GM12878 (cell line): Measurements from ENCODE around the gene CCL7. TPM values are rescaled to one million over a fixed set of nuclear protein-coding genes. Genes with fewer than 3 reads are reported as not detected.

ENCODE experiments used
- ATAC-seq: fragments of 200-7000 bp; cut with Tn5 transposase; 3 replicates; pipeline ENCODE4 v1.9.1; 2020; ENCODE audit warnings: mild to moderate bottlenecking, moderate library complexity
- BruUV-seq: library from RNA; stranded (reverse); fragments of 400-500 nt; replicated peaks from 2 replicates; lab custom pipeline; 2021; lab: Mats Ljungman, UMichigan
- CTCF ChIA-PET: fragments of 300-600 bp; sonication (Branson Sonifier 250); formaldehyde crosslinking; extraction: SDS; loops from one replicate; lab custom pipeline; 2021; ENCODE audit warnings: inconsistent platforms; lab: Yijun Ruan, JAX
- POLR2A ChIA-PET: fragments of 350-600 bp; formaldehyde crosslinking; extraction: SDS; loops from one replicate; lab custom pipeline; 2021; ENCODE audit warnings: inconsistent platforms; lab: Charles Lee
- RAD21 ChIA-PET: fragments of 300-600 bp; sonication (Branson Sonifier 250); formaldehyde crosslinking; loops from one replicate; lab custom pipeline; 2023; ENCODE audit warnings: antibody characterized with exemption; ENCODE audit not compliant: unreplicated experiment; lab: Charles Lee
- SMC1A ChIA-PET: fragments of 300-600 bp; sonication (Branson Sonifier 250); formaldehyde crosslinking; loops from one replicate; lab custom pipeline; 2023; ENCODE audit not compliant: unreplicated experiment, uncharacterized antibody; lab: Charles Lee
- DNase-seq: peaks from one replicate; pipeline ENCODE4 v3.0.0-alpha.2; 2011; ENCODE audit warnings: low read depth, low spot score
- FAIRE-seq: peaks from 3 replicates; lab custom pipeline; 2011; peaks lifted over from hg19 to GRCh38; lab: Jason Lieb, UNC
- H2AFZ ChIP-seq: 2 replicates; pipeline ENCODE4 v1.6.0; 2011; ENCODE audit warnings: low read depth, low read length, control low read depth; ENCODE audit not compliant: control insufficient read depth
- H3K27ac ChIP-seq: 2 replicates; pipeline ENCODE4 v1.5.1; 2011; ENCODE audit warnings: control low read depth; ENCODE audit not compliant: control insufficient read depth, insufficient read depth
- H3K27me3 ChIP-seq, 2 experiments: replicated peaks in 1 of 2; 2 replicates each; pipeline versions ENCODE4 v1.6.0 to v1.6.1; 2011; ENCODE audit warnings: low read length in 1 of 2; ENCODE audit not compliant: control insufficient read depth in 2 of 2, insufficient read depth in 2 of 2
- H3K36me3 ChIP-seq, 2 experiments: 2 replicates each; pipeline ENCODE4 v1.5.1; 2011; ENCODE audit warnings: low read length in 1 of 2; ENCODE audit not compliant: control insufficient read depth in 2 of 2, insufficient read depth in 2 of 2
- H3K4me1 ChIP-seq: 2 replicates; pipeline ENCODE4 v1.6.1; 2011; ENCODE audit warnings: mild to moderate bottlenecking, low read length, moderate library complexity, mixed read lengths; ENCODE audit not compliant: control insufficient read depth, insufficient read depth
- H3K4me2 ChIP-seq: 2 replicates; pipeline ENCODE4 v1.6.0; 2011; ENCODE audit warnings: control low read depth; ENCODE audit not compliant: control insufficient read depth, insufficient read depth
- H3K4me3 ChIP-seq: fragments of 200-600 bp; sonication (generic); 2 replicates; pipeline ENCODE4 v1.5.1; 2016
- H3K79me2 ChIP-seq: 2 replicates; pipeline ENCODE4 v1.6.0; 2011; ENCODE audit warnings: low read length; ENCODE audit not compliant: control insufficient read depth, insufficient read depth
- H3K9ac ChIP-seq: 2 replicates; pipeline ENCODE4 v1.8.0; 2011; ENCODE audit warnings: low read length, control low read depth, mixed read lengths; ENCODE audit not compliant: control insufficient read depth, insufficient read depth
- H3K9me3 ChIP-seq: replicated peaks from 3 replicates; pipeline ENCODE4 v1.5.1; 2011; ENCODE audit warnings: mild to moderate bottlenecking, low read length; ENCODE audit not compliant: control insufficient read depth, insufficient read depth
- H4K20me1 ChIP-seq: 2 replicates; pipeline ENCODE4 v1.6.0; 2011; ENCODE audit not compliant: control insufficient read depth, insufficient read depth
- BRCA1 ChIP-seq: IDR thresholded peaks from 2 replicates; pipeline ENCODE4 v1.6.1; 2011; ENCODE audit warnings: low read depth, low read length, improper control_type of control experiment
- CBFB ChIP-seq: IDR thresholded peaks from 2 replicates; pipeline ENCODE4 v1.6.1; 2016; ENCODE audit warnings: antibody characterized with exemption, low read depth
- CBX5 ChIP-seq: sonication (generic); IDR thresholded peaks from 2 replicates; pipeline ENCODE4 v1.6.1; 2016; ENCODE audit warnings: low read depth, moderate library complexity, mild to moderate bottlenecking, inconsistent platforms
- HDAC6 ChIP-seq: fragments of 200-600 bp; sonication (generic); IDR thresholded peaks from one replicate; pipeline ENCODE4 v1.8.0; 2017; ENCODE audit warnings: antibody characterized with exemption; ENCODE audit not compliant: unreplicated experiment
- IKZF2 ChIP-seq, 2 experiments: fragments of 450-650 bp; IDR thresholded peaks; 2 replicates each; pipeline ENCODE4 v1.6.1; 2017; ENCODE audit warnings: mild to moderate bottlenecking in 2 of 2, moderate library complexity in 2 of 2
- IRF4 ChIP-seq: IDR thresholded peaks from 2 replicates; pipeline ENCODE4 v1.6.1; 2011; ENCODE audit warnings: low read depth, low read length
- KLF5 ChIP-seq: fragments of 450-650 bp; IDR thresholded peaks from 2 replicates; pipeline ENCODE4 v1.6.1; 2014; ENCODE audit warnings: mild to moderate bottlenecking; ENCODE audit not compliant: partially characterized antibody
- MAX ChIP-seq: IDR thresholded peaks from 2 replicates; pipeline ENCODE4 v1.6.1; 2012; ENCODE audit warnings: low read depth, low read length, improper control_type of control experiment
- NR2F1 ChIP-seq: fragments of 450-650 bp; conservative IDR thresholded peaks from 2 replicates; pipeline ENCODE4 v1.6.1; 2017; ENCODE audit warnings: mild to moderate bottlenecking
- PRDM15 ChIP-seq: fragments of 450-650 bp; formaldehyde crosslinking; IDR thresholded peaks from 2 replicates; pipeline ENCODE4 v1.4.0; 2020; ENCODE audit warnings: mild to moderate bottlenecking, moderate library complexity
- RAD51 ChIP-seq: fragments of 450-650 bp; IDR thresholded peaks from 2 replicates; pipeline ENCODE4 v1.6.1; 2016; ENCODE audit warnings: moderate library complexity, mild to moderate bottlenecking, inconsistent platforms
- RELA ChIP-seq: fragments of 450-650 bp; IDR thresholded peaks from 2 replicates; pipeline ENCODE4 v1.8.0; 2014; ENCODE audit warnings: borderline replicate concordance; ENCODE audit not compliant: partially characterized antibody
- RELB ChIP-seq: fragments of 450-650 bp; IDR thresholded peaks from 2 replicates; pipeline ENCODE4 v1.6.1; 2017; ENCODE audit warnings: low read depth, mild to moderate bottlenecking, moderate library complexity
- RUNX3 ChIP-seq: IDR thresholded peaks from 2 replicates; pipeline ENCODE4 v1.6.1; 2012; ENCODE audit warnings: low read length, inconsistent platforms
- SMC3 ChIP-seq: IDR thresholded peaks from 2 replicates; pipeline ENCODE4 v1.6.1; 2011; ENCODE audit warnings: low read length, improper control_type of control experiment, borderline replicate concordance
- SRF ChIP-seq, 2 experiments: IDR thresholded peaks; 2 replicates each; pipeline ENCODE4 v1.6.1; 2011; ENCODE audit warnings: low read depth in 2 of 2, low read length in 2 of 2, mild to moderate bottlenecking in 1 of 2, moderate library complexity in 1 of 2
- TCF12 ChIP-seq: IDR thresholded peaks from 2 replicates; pipeline ENCODE4 v1.6.1; 2011; ENCODE audit warnings: low read depth, mild to moderate bottlenecking, low read length
- TCF7 ChIP-seq: IDR thresholded peaks from 2 replicates; pipeline ENCODE4 v1.6.1; 2014; ENCODE audit warnings: antibody characterized with exemption, borderline replicate concordance
- YBX1 ChIP-seq: fragments of 450-650 bp; IDR thresholded peaks from 2 replicates; pipeline ENCODE4 v1.6.1; 2016; ENCODE audit warnings: antibody characterized with exemption
- ZNF274 ChIP-seq: IDR thresholded peaks from one replicate; pipeline ENCODE4 v1.8.0; 2011; ENCODE audit not compliant: insufficient read length, insufficient read depth
- WGBS: methylation state at CpG from one replicate; pipeline ENCODE4 v1.1.6; 2016; ENCODE audit warnings: low lambda C conversion rate; ENCODE audit not compliant: insufficient replicate concordance, insufficient coverage; ENCODE audit errors: missing lambda C conversion rate; 5-methylcytosine and 5-hydroxymethylcytosine counted together
- in situ Hi-C: fragments of 300-500 bp; cut with MboI; formaldehyde crosslinking; loops from 9 replicates; pipeline ENCODE4 v1.14.3; 2018; ENCODE audit warnings: mixed read lengths
- intact Hi-C: fragments of 100-400 bp; cut with micrococcal nuclease; formaldehyde crosslinking; loops from one replicate; pipeline ENCODE4 v1.14.2; 2022; ENCODE audit not compliant: unreplicated experiment
- polyA plus RNA-seq, 11 experiments: library from polyadenylated mRNA; depleted of rRNA in 4 of 11; unstranded in 6 of 11; stranded (reverse) in 5 of 11; fragments of >200 nt; fragmentation: Nextera tagmentation in 4 of 11; fragmentation: Illumina TruSeq in 1 of 11; extraction: Ambion mirVana in 4 of 11; extraction: Trizol in 1 of 11; gene quantifications; 1 replicate in 1 of 11; 2 replicates in 10 of 11; pipeline versions ENCODE4 v1.2.1 to v1.2.3, GENCODE V29; 2011 to 2016; ENCODE audit warnings: inconsistent platforms in 2 of 11, missing spikeins in 2 of 11, low read depth in 1 of 11
- total RNA-seq, 4 experiments: library from RNA; depleted of rRNA in 3 of 4; stranded (reverse); fragments of >200 nt in 3 of 4; fragmentation: Illumina TruSeq in 1 of 4; extraction: Trizol in 1 of 4; gene quantifications; 2 replicates each; pipeline versions ENCODE4 v1.2.1 to v1.2.3, GENCODE V29; 2013 to 2021

Gene CCL7
- total and polyA plus RNA-seq, 10 of the 15 experiments (the other 5 are each of a cell fraction or from before 2014, with no cell fraction given): not detected

- H3K27me3 ChIP-seq: no peaks in the 10 kb centered on the region; a peak in 1 of 4 replicates
- TF ChIP-seq RELB: no peak
- no peak for TF ChIP-seq BRCA1
- no peak for TF ChIP-seq RAD51
- no peak for TF ChIP-seq CBFB
- no peak for TF ChIP-seq HDAC6
- TF ChIP-seq TCF7: no peak
- TF ChIP-seq SMC3: no peak
- no peak for TF ChIP-seq CBX5
- TF ChIP-seq ZNF274: no peak
- no peak for TF ChIP-seq IRF4
- no peak for TF ChIP-seq YBX1
- TF ChIP-seq TCF12: no peak
- no peak for TF ChIP-seq NR2F1
- no peak for TF ChIP-seq KLF5
- no peak for TF ChIP-seq PRDM15 (CRISPR knock-in tag)
- no peak for TF ChIP-seq RELA
- TF ChIP-seq RUNX3: no peak
- no peak for TF ChIP-seq MAX
- no peak for TF ChIP-seq IKZF2 (IDR thresholded peaks at IDR 0.05)
- TF ChIP-seq SRF (IDR thresholded peaks at IDR 0.05; ENCODE audit: low read depth in 2 of 2, low read length in 2 of 2): no peak
- TF ChIP-seq, all 136 proteins: peak for 0
- ChIA-PET POLR2A (no interaction called here), RAD21 (no interaction called here), SMC1A (no interaction called here), CTCF (interaction anchor here (0.8 to 1.7 kb wide), 2 partner anchors 10 to 43 kb away, joined by 3 to 6 read pairs; no protein-coding TSS in a partner anchor)
- Histone ChIP-seq H3K9ac (no peak within 1 kb of the TSS), H3K4me2 (no peak within 1 kb of the TSS), H3K79me2 (no peaks in the 10 kb centered on the region), H3K4me1 (0 out of 2 replicates have a peak, but pooled peaks cover 3% of the 10 kb centered on the region), H3K27ac (no peak within 1 kb of the TSS), H3K9me3 (no peaks in the 10 kb centered on the region; the same call in 2 of the 3 replicates), H2AFZ (no peak within 1 kb of the TSS), H4K20me1 (no peaks in the 10 kb centered on the region), H3K4me3 (no peak within 1 kb of the TSS), H3K36me3 (no peaks in the 10 kb centered on the region)
- BruUV-seq: no TSS peak
- 19% methylated on average over 2 of the region's 2 CpGs for WGBS
- intact Hi-C loops: no loop called here
- DNase-seq (no peak), FAIRE-seq (no peak), ATAC-seq (no peak)
- in situ Hi-C loops: no loop called here
These were observed 49.0 kb downstream of the CCL7 start, which contains the start of gene CCL8 for GRCh38 chr17:34319039-34319483. TSS of gene CCL8 (plus strand) at chr17:34319435. CDS start at chr17:34319502, 67 bp downstream.
